ENCODE measurements around the gene CD1B.
"Not testable (repeated sequence)": the region's sequence is repeated elsewhere in the genome, so short reads cannot be mapped to it uniquely, and the experiment has no call there.

CD1B gene

GRCh38 chr1:158355773-158356285 is 24.5 kb upstream of the CD1B start:
- no peak overlapping the region for H3K4me2 ChIP-seq
- no peak overlapping the region for H3K9ac ChIP-seq
- H3K27me3 ChIP-seq (ENCODE audit: insufficient read depth, low read depth): no peaks in the 10 kb centered on the region
- no peak overlapping the region for H2AFZ ChIP-seq (ENCODE audit: low read depth)
- H3K36me3 ChIP-seq (ENCODE audit: insufficient read depth): no peaks in the 10 kb centered on the region
- TF ChIP-seq, protein P1, sequence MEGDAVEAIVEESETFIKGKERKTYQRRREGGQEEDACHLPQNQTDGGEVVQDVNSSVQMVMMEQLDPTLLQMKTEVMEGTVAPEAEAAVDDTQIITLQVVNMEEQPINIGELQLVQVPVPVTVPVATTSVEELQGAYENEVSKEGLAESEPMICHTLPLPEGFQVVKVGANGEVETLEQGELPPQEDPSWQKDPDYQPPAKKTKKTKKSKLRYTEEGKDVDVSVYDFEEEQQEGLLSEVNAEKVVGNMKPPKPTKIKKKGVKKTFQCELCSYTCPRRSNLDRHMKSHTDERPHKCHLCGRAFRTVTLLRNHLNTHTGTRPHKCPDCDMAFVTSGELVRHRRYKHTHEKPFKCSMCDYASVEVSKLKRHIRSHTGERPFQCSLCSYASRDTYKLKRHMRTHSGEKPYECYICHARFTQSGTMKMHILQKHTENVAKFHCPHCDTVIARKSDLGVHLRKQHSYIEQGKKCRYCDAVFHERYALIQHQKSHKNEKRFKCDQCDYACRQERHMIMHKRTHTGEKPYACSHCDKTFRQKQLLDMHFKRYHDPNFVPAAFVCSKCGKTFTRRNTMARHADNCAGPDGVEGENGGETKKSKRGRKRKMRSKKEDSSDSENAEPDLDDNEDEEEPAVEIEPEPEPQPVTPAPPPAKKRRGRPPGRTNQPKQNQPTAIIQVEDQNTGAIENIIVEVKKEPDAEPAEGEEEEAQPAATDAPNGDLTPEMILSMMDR (conservative IDR thresholded peaks at IDR 0.05; ENCODE audit: low read depth, low read length): no peak
- no peaks in the 10 kb centered on the region for H3K4me1 ChIP-seq (ENCODE audit: low read depth, poor library complexity, severe bottlenecking)
- H4K20me1 ChIP-seq (ENCODE audit: insufficient read depth): no peaks in the 10 kb centered on the region
- H3K79me2 ChIP-seq (ENCODE audit: insufficient read depth, low read depth): no peaks in the 10 kb centered on the region
- no peak overlapping the region for H3K4me3 ChIP-seq (IDR thresholded peaks at IDR 0.05; ENCODE audit: insufficient read depth, low read depth, low read length)
- no peak overlapping the region for H3K27ac ChIP-seq

DNA sequence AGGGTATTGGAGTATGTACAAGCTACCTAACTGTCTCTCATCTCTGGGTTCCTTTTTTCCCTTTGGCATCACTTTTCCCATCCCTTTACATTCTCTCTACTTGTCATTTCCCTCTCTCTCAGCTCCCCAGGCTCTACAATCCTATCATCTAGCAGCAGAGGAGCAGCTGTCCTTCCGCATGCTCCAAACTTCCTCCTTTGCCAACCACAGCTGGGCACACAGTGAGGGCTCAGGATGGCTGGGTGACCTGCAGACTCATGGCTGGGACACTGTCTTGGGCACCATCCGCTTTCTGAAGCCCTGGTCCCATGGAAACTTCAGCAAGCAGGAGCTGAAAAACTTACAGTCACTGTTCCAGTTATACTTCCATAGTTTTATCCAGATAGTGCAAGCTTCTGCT is 22.9 kb upstream of the CD1B start:
- Histone ChIP-seq H3K36me3 (ENCODE audit: insufficient read depth) (no peaks in the 10 kb centered on the region), H3K4me2 (no peak overlapping the region), H3K4me1 (ENCODE audit: low read depth, poor library complexity, severe bottlenecking) (no peaks in the 10 kb centered on the region), H3K79me2 (ENCODE audit: insufficient read depth, low read depth) (no peaks in the 10 kb centered on the region), H4K20me1 (ENCODE audit: insufficient read depth) (no peaks in the 10 kb centered on the region), H3K27me3 (ENCODE audit: insufficient read depth, low read depth) (no peaks in the 10 kb centered on the region), H2AFZ (ENCODE audit: low read depth) (no peak overlapping the region), H3K4me3 (IDR thresholded peaks at IDR 0.05; ENCODE audit: insufficient read depth, low read depth, low read length) (no peak overlapping the region), H3K27ac (no peak overlapping the region), H3K9ac (no peak overlapping the region)
- TF ChIP-seq, protein P1 (conservative IDR thresholded peaks at IDR 0.05; ENCODE audit: low read depth, low read length): no peak

DNA sequence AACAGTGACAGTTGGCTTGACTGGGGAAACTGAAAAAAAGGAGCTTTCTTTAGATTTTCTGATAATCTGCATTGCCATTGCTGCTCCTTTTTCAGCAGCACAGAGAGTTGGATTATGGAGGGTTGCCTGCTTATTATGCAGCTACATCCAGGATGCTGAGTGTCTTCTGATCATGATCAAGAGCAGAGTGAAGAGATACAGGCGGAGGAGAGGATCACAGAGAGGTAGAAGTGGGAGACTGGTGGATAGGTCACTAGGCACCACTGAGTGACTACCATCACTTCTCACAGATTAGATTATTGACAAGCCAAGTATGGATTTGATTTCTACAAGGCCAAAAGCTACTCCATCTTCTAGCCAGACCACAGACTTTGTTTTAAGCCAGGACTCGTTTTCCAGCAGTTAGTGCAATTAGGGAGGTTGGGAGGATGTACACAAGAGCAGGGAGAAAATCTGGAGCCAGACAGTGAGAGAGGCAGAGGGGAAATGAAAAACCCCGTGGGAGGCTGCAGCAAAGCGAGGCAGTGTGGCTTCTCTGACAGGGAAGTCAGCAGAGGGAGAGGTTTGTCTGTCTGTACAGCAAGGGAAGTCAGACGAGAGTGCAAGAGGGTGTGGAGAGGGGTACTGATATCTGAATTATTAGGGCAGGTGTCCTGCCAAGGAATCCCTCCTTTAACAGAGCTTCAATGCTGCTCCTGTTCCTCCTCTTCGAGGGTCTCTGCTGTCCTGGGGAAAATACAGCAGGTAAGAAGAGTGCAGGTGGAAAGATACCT is 22.2 kb upstream of the CD1B start, which contains the start of gene CD1E:
CD1E (plus strand) TSS at position 592 of the 773 bp plus-strand sequence; CDS start at position 687, 95 bp downstream.
- Histone ChIP-seq H4K20me1 (ENCODE audit: insufficient read depth) (no peaks in the 10 kb centered on the region), H3K36me3 (ENCODE audit: insufficient read depth) (no peaks in the 10 kb centered on the region), H3K27ac (no peak within 1 kb of the TSS), H3K9ac (no peak within 1 kb of the TSS), H3K27me3 (ENCODE audit: insufficient read depth, low read depth) (no peaks in the 10 kb centered on the region), H3K4me2 (no peak within 1 kb of the TSS), H3K79me2 (ENCODE audit: insufficient read depth, low read depth) (no peaks in the 10 kb centered on the region), H2AFZ (ENCODE audit: low read depth) (no peak within 1 kb of the TSS), H3K4me3 (IDR thresholded peaks at IDR 0.05; ENCODE audit: insufficient read depth, low read depth, low read length) (no peak within 1 kb of the TSS), H3K4me1 (ENCODE audit: low read depth, poor library complexity, severe bottlenecking) (no peaks in the 10 kb centered on the region)
- TF ChIP-seq, protein P1 (conservative IDR thresholded peaks at IDR 0.05; ENCODE audit: low read depth, low read length): no peak

DNA sequence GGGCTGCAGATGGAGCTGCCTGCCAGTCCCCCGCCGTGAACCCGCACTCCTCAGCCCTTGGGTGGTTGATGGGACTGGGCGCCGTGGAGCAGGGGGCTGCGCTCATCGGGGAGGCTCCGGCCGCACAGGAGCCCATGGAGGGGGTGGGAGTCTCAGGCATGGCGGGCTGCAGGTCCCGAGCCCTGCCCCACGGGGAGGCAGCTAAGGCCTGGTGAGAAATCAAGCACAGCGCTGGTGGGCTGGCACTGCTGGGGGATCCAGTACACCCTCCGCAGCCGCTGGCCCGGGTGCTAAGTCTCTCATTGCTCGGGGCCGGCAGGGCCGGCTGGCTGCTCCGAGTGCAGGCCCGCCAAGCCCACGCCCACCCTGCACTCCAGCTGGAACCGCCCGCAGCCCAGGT is 17.6 kb upstream of the CD1B start:
- H3K4me3 ChIP-seq (IDR thresholded peaks at IDR 0.05; ENCODE audit: insufficient read depth, low read depth, low read length); H3K27me3 ChIP-seq (ENCODE audit: insufficient read depth, low read depth); H3K36me3 ChIP-seq (ENCODE audit: insufficient read depth); H3K4me1 ChIP-seq (ENCODE audit: low read depth, poor library complexity, severe bottlenecking); H2AFZ ChIP-seq (ENCODE audit: low read depth); H4K20me1 ChIP-seq (ENCODE audit: insufficient read depth); H3K79me2 ChIP-seq (ENCODE audit: insufficient read depth, low read depth); H3K9ac ChIP-seq; H3K27ac ChIP-seq; H3K4me2 ChIP-seq: not testable (repeated sequence)

GRCh38 chr1:158336413-158336812 is 5.1 kb upstream of the CD1B start:
- not testable (repeated sequence) for H3K4me3 ChIP-seq (IDR thresholded peaks at IDR 0.05; ENCODE audit: insufficient read depth, low read depth, low read length); H4K20me1 ChIP-seq (ENCODE audit: insufficient read depth); H3K4me2 ChIP-seq; H3K79me2 ChIP-seq (ENCODE audit: insufficient read depth, low read depth); H3K27ac ChIP-seq; H3K36me3 ChIP-seq (ENCODE audit: insufficient read depth); H3K9ac ChIP-seq; H3K27me3 ChIP-seq (ENCODE audit: insufficient read depth, low read depth); H2AFZ ChIP-seq (ENCODE audit: low read depth)
- H3K4me1 ChIP-seq (ENCODE audit: low read depth, poor library complexity, severe bottlenecking): peaks cover 19% of the 10 kb centered on the region

All from KMS-11 (cell line).